HepG2 (cell line): Measurements from ENCODE around the gene CAMK4. TPM values are rescaled to one million over a fixed set of nuclear protein-coding genes. Genes with fewer than 3 reads are reported as not detected.

Experiments
- ATAC-seq: fragments of 200-7000 bp; cut with Tn5 transposase; 3 replicates; pipeline ENCODE4 v1.9.1; 2020; ENCODE audit warnings: mild to moderate bottlenecking, moderate library complexity
- BruUV-seq: library from RNA; stranded (reverse); fragments of 400-500 nt; replicated peaks from 2 replicates; lab custom pipeline; 2021; lab: Mats Ljungman, UMichigan
- CTCF ChIA-PET: fragments of 300-600 bp; formaldehyde crosslinking; extraction: SDS; loops from one replicate; lab custom pipeline; 2021; ENCODE audit warnings: low total read pairs, inconsistent platforms, low intra/inter-chr PET ratio; lab: Yijun Ruan, JAX
- POLR2A ChIA-PET: fragments of 350-600 bp; sonication (Branson Sonifier 250); formaldehyde crosslinking; loops from one replicate; lab custom pipeline; 2020; ENCODE audit warnings: antibody characterized with exemption, inconsistent platforms; lab: Yijun Ruan, JAX
- DNase-seq: peaks from one replicate; pipeline ENCODE4 v3.0.0-alpha.2; 2015; ENCODE audit warnings: low spot score
- FAIRE-seq: peaks from 3 replicates; lab custom pipeline; 2011; peaks lifted over from hg19 to GRCh38; lab: Jason Lieb, UNC
- H2AFZ ChIP-seq: one replicate; pipeline ENCODE4 v1.6.1; 2011; ENCODE audit warnings: low read length, inconsistent platforms
- H3K27ac ChIP-seq: fragments of 300-600 bp; 3 replicates; pipeline ENCODE4 v1.8.0; 2011; ENCODE audit warnings: mixed run types, mild to moderate bottlenecking, mixed read lengths, low read length, inconsistent platforms; ENCODE audit not compliant: insufficient read depth; ENCODE audit errors: extremely low read length
- H3K27me3 ChIP-seq, 2 experiments: fragments of 200-600 bp in 1 of 2; 2 replicates in 1 of 2; 3 replicates in 1 of 2; pipeline versions ENCODE4 v1.6.0 to v1.8.0; 2011; ENCODE audit warnings: low read length in 2 of 2, mild to moderate bottlenecking in 2 of 2, moderate library complexity in 2 of 2, inconsistent platforms in 1 of 2; ENCODE audit not compliant: insufficient read depth in 2 of 2, control insufficient read depth in 1 of 2
- H3K36me3 ChIP-seq, 2 experiments: fragments of 200-600 bp in 1 of 2; replicated peaks in 1 of 2; 2 replicates in 1 of 2; 3 replicates in 1 of 2; pipeline versions ENCODE4 v1.5.1 to v1.8.0; 2011; ENCODE audit warnings: low read length in 2 of 2, inconsistent platforms in 1 of 2; ENCODE audit not compliant: insufficient read depth in 2 of 2, control insufficient read depth in 1 of 2
- H3K4me1 ChIP-seq: 2 replicates; pipeline ENCODE4 v1.5.1; 2012; ENCODE audit warnings: low read length, inconsistent platforms; ENCODE audit not compliant: insufficient read depth
- H3K4me2 ChIP-seq: 2 replicates; pipeline ENCODE4 v1.6.0; 2011; ENCODE audit warnings: low read depth, low read length, inconsistent platforms
- H3K4me3 ChIP-seq, 3 experiments: fragments of 200-600 bp in 1 of 3; sonication (generic), shearing (Covaris generic) in 1 of 3; replicated peaks in 1 of 3; 2 replicates each; pipeline ENCODE4 v1.5.1; 2011 to 2016; ENCODE audit warnings: low read length in 3 of 3, inconsistent platforms in 2 of 3, low read depth in 2 of 3, mild to moderate bottlenecking in 2 of 3, control low read depth in 1 of 3, mixed read lengths in 1 of 3; ENCODE audit not compliant: insufficient read depth in 1 of 3
- H3K79me2 ChIP-seq: one replicate; pipeline ENCODE4 v1.6.1; 2011; ENCODE audit warnings: low read length, inconsistent platforms; ENCODE audit not compliant: insufficient read depth
- H3K9ac ChIP-seq: 2 replicates; pipeline ENCODE4 v1.6.0; 2011; ENCODE audit warnings: mild to moderate bottlenecking, low read depth, low read length, inconsistent platforms; ENCODE audit not compliant: insufficient read depth
- H3K9me3 ChIP-seq: 2 replicates; pipeline ENCODE4 v1.5.1; 2012; ENCODE audit warnings: mild to moderate bottlenecking, low read length
- H4K20me1 ChIP-seq: 2 replicates; pipeline ENCODE4 v1.6.0; 2011; ENCODE audit warnings: inconsistent platforms, mild to moderate bottlenecking, low read length, moderate library complexity; ENCODE audit not compliant: insufficient read depth
- ADNP ChIP-seq: sonication (generic); formaldehyde crosslinking; IDR thresholded peaks from 2 replicates; pipeline ENCODE4 v1.4.0; 2020; ENCODE audit warnings: missing genetic modification reagents
- BRCA1 ChIP-seq: sonication (generic); formaldehyde crosslinking; IDR thresholded peaks from 2 replicates; pipeline ENCODE4 v1.4.0; 2020; ENCODE audit warnings: missing genetic modification reagents
- ESRRA ChIP-seq: sonication (generic); formaldehyde crosslinking; IDR thresholded peaks from 2 replicates; pipeline ENCODE4 v1.5.1; 2020; ENCODE audit warnings: mild to moderate bottlenecking, low read depth, missing genetic modification reagents
- KAT7 ChIP-seq: IDR thresholded peaks from 2 replicates; pipeline ENCODE4 v1.6.1; 2018; ENCODE audit warnings: borderline replicate concordance, missing compliant biosample characterization
- KLF13 ChIP-seq: sonication (generic); formaldehyde crosslinking; IDR thresholded peaks from 2 replicates; pipeline ENCODE4 v1.4.0; 2020; ENCODE audit warnings: mild to moderate bottlenecking, missing genetic modification reagents
- MBNL3 ChIP-seq: fragments of 250-450 bp; sonication (Bioruptor Pico); conservative IDR thresholded peaks from 2 replicates; pipeline ENCODE4 v1.8.0; 2022; ENCODE audit warnings: mild to moderate bottlenecking, inconsistent platforms
- NFE2 ChIP-seq: sonication (generic); formaldehyde crosslinking; IDR thresholded peaks from 2 replicates; pipeline ENCODE4 v1.4.0; 2020; ENCODE audit warnings: missing genetic modification reagents
- ZNF564 ChIP-seq: sonication (generic); formaldehyde crosslinking; IDR thresholded peaks from 2 replicates; pipeline ENCODE4 v1.8.1; 2023; ENCODE audit warnings: mild to moderate bottlenecking, missing genetic modification reagents
- WGBS: methylation state at CpG from one replicate; pipeline ENCODE4 v1.1.6; 2017; ENCODE audit warnings: low lambda C conversion rate; 5-methylcytosine and 5-hydroxymethylcytosine counted together
- in situ Hi-C: cut with HindIII; loops from 2 replicates; pipeline ENCODE4 v1.10.0; 2017; ENCODE audit warnings: low pct_unique_long_range_greater_than_20kb; ENCODE audit not compliant: extremely low pct_ligation_motif_present
- intact Hi-C: fragments of 100-400 bp; cut with micrococcal nuclease; formaldehyde crosslinking; loops from one replicate; pipeline ENCODE4 v1.10.0; 2022; ENCODE audit not compliant: unreplicated experiment
- polyA plus RNA-seq, 8 experiments: library from polyadenylated mRNA; depleted of rRNA in 3 of 8; stranded (reverse) in 7 of 8; unstranded in 1 of 8; fragments of >200 nt; fragmentation: Illumina TruSeq in 4 of 8; extraction: Trizol in 4 of 8; gene quantifications; 2 replicates each; pipeline versions ENCODE4 v1.2.1 to v1.2.3, GENCODE V29; 2011 to 2016; ENCODE audit warnings: low read depth in 4 of 8, missing spikeins in 1 of 8, mixed read lengths in 1 of 8; ENCODE audit not compliant: insufficient read depth in 1 of 8
- total RNA-seq, 5 experiments: library from RNA; depleted of rRNA; stranded (reverse); fragments of >200 nt; fragmentation: Illumina TruSeq; extraction: Trizol; gene quantifications; 2 replicates each; pipeline ENCODE4 v1.2.3, GENCODE V29; 2016; ENCODE audit warnings: low read depth in 1 of 5
- TF ChIP-seq, protein P1 (sequence below): sonication (generic); formaldehyde crosslinking; IDR thresholded peaks from 2 replicates; pipeline ENCODE4 v1.5.0; 2020; ENCODE audit warnings: mild to moderate bottlenecking, missing genetic modification reagents, moderate library complexity
- TF ChIP-seq, protein P2 (sequence below): sonication (generic); formaldehyde crosslinking; IDR thresholded peaks from 2 replicates; pipeline ENCODE4 v1.8.0; 2022; ENCODE audit warnings: mild to moderate bottlenecking, missing genetic modification reagents

The CAMK4 gene
- total and polyA plus RNA-seq, 2 of the 13 experiments (the other 11 are each of a cell fraction or from before 2014, with no cell fraction given): not detected

DNA sequence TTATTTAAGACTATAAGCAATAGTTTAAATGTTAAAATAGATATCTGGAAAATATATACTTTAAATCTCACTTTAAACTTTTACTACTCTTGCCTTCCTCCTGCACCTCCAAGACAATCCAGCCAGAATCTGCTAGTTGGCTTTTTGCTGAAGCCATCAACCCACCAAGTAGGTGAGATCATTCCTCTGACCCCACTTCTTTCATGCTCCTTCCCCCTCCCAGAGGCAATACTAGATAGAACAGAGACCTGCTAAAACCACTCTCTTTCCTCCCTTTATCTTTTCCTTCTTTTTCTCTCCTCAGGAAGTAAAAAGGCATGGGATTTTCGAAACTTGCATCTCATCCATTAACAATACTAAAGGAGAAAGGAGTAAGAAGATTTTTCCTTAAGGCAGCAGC is 30.1 kb upstream of the CAMK4 start:
- Histone ChIP-seq H3K4me1 (peaks cover 4% of the 10 kb centered on the region), H3K9me3 (no peaks in the 10 kb centered on the region), H3K27me3 (no peaks in the 10 kb centered on the region; a peak in 1 of 5 replicates), H3K4me3 (no peak overlapping the region), H3K4me2 (no peak overlapping the region), H4K20me1 (no peaks in the 10 kb centered on the region), H3K36me3 (no peaks in the 10 kb centered on the region), H3K27ac (no peak overlapping the region), H2AFZ (no peak overlapping the region), H3K79me2 (no peaks in the 10 kb centered on the region), H3K9ac (no peak overlapping the region)
- FAIRE-seq: no peak
- in situ Hi-C loops (no loop called here), intact Hi-C loops (no loop called here)
- ChIA-PET POLR2A (no interaction called here), CTCF (no interaction called here)
- TF ChIP-seq BRCA1 (CRISPR knock-in tag) (no peak), KAT7 (CRISPR knock-in tag) (no peak), ZNF564 (no peak), NFE2 (CRISPR knock-in tag) (no peak), ESRRA (CRISPR knock-in tag) (no peak), KLF13 (CRISPR knock-in tag) (no peak), ADNP (no peak), MBNL3 (CRISPR knock-in tag) (no peak)
- TF ChIP-seq, protein P1, sequence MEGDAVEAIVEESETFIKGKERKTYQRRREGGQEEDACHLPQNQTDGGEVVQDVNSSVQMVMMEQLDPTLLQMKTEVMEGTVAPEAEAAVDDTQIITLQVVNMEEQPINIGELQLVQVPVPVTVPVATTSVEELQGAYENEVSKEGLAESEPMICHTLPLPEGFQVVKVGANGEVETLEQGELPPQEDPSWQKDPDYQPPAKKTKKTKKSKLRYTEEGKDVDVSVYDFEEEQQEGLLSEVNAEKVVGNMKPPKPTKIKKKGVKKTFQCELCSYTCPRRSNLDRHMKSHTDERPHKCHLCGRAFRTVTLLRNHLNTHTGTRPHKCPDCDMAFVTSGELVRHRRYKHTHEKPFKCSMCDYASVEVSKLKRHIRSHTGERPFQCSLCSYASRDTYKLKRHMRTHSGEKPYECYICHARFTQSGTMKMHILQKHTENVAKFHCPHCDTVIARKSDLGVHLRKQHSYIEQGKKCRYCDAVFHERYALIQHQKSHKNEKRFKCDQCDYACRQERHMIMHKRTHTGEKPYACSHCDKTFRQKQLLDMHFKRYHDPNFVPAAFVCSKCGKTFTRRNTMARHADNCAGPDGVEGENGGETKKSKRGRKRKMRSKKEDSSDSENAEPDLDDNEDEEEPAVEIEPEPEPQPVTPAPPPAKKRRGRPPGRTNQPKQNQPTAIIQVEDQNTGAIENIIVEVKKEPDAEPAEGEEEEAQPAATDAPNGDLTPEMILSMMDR (CRISPR knock-in tag): no peak
- TF ChIP-seq, protein P2, sequence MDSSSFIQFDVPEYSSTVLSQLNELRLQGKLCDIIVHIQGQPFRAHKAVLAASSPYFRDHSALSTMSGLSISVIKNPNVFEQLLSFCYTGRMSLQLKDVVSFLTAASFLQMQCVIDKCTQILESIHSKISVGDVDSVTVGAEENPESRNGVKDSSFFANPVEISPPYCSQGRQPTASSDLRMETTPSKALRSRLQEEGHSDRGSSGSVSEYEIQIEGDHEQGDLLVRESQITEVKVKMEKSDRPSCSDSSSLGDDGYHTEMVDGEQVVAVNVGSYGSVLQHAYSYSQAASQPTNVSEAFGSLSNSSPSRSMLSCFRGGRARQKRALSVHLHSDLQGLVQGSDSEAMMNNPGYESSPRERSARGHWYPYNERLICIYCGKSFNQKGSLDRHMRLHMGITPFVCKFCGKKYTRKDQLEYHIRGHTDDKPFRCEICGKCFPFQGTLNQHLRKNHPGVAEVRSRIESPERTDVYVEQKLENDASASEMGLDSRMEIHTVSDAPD (CRISPR knock-in tag): no peak
- no TSS peak for BruUV-seq
- WGBS: 0% methylated on average over 1 of the region's 1 CpG
- no peak for ATAC-seq
- no peak for DNase-seq
